ENCODE measurements around the gene KDM1A. TPM values are rescaled to one million over a fixed set of nuclear protein-coding genes. Genes with fewer than 3 reads are reported as not detected.
"Not testable (repeated sequence)": the region's sequence is repeated elsewhere in the genome, so short reads cannot be mapped to it uniquely, and the experiment has no call there.

KDM1A gene
- total RNA-seq, 1 experiment from 2014 or later, result 162 TPM

- H3K9ac ChIP-seq (ENCODE audit: low read length); H3K36me3 ChIP-seq (ENCODE audit: control insufficient read depth in 1 of 2, insufficient read depth in 2 of 2, low read length in 2 of 2); RAD21 ChIA-PET (ENCODE audit: low non-redundant PET in 1 of 2, low total read pairs in 2 of 2, uncharacterized antibody in 2 of 2, unreplicated experiment in 2 of 2); CTCF ChIA-PET; H3K4me3 ChIP-seq (replicated peaks in 1 of 2; ENCODE audit: low read depth in 1 of 2, low read length in 2 of 2); H3K79me2 ChIP-seq (ENCODE audit: insufficient read depth, low read length); H3K4me1 ChIP-seq (ENCODE audit: control insufficient read depth in 1 of 2, insufficient read depth in 2 of 2, low read length in 2 of 2); BruUV-seq (replicated peaks); ATAC-seq; H3K9me3 ChIP-seq (ENCODE audit: control insufficient read depth in 1 of 2, insufficient read depth in 1 of 2, low read depth in 1 of 2, low read length in 2 of 2); H2AFZ ChIP-seq (ENCODE audit: low read depth, low read length, poor library complexity, severe bottlenecking); H3K27ac ChIP-seq (ENCODE audit: low read depth, low read length); H4K20me1 ChIP-seq (ENCODE audit: insufficient read depth); H3K27me3 ChIP-seq (ENCODE audit: insufficient read depth, low read length); H3K9me2 ChIP-seq (ENCODE audit: insufficient read depth); intact Hi-C loops (cut with micrococcal nuclease); DNase-seq (ENCODE audit: low read depth, low spot score); H3K4me2 ChIP-seq (ENCODE audit: low read length); POLR2A ChIA-PET: not testable (repeated sequence)
Observed at GRCh38 chr1:23002218-23002617, 17.1 kb upstream of the KDM1A start.

GRCh38 chr1:23004112-23004511, 15.2 kb upstream of the KDM1A start:
- Histone ChIP-seq H3K27ac (ENCODE audit: low read depth, low read length) (no peak overlapping the region), H3K79me2 (ENCODE audit: insufficient read depth, low read length) (no peaks in the 10 kb centered on the region), H3K9me3 (ENCODE audit: control insufficient read depth in 1 of 2, insufficient read depth in 1 of 2, low read depth in 1 of 2, low read length in 2 of 2) (peaks cover 0 to 3% of the 10 kb centered on the region in 2 experiments; a peak in 1 of 4 replicates), H2AFZ (ENCODE audit: low read depth, low read length, poor library complexity, severe bottlenecking) (no peak overlapping the region), H3K9ac (ENCODE audit: low read length) (no peak overlapping the region), H3K9me2 (ENCODE audit: insufficient read depth) (no peaks in the 10 kb centered on the region), H3K36me3 (ENCODE audit: control insufficient read depth in 1 of 2, insufficient read depth in 2 of 2, low read length in 2 of 2) (no peaks in the 10 kb centered on the region), H4K20me1 (ENCODE audit: insufficient read depth) (no peaks in the 10 kb centered on the region), H3K4me2 (ENCODE audit: low read length) (no peak overlapping the region), H3K27me3 (ENCODE audit: insufficient read depth, low read length) (no peaks in the 10 kb centered on the region), H3K4me1 (ENCODE audit: control insufficient read depth in 1 of 2, insufficient read depth in 2 of 2, low read length in 2 of 2) (no peaks in the 10 kb centered on the region), H3K4me3 (replicated peaks in 1 of 2; ENCODE audit: low read depth in 1 of 2, low read length in 2 of 2) (no peak overlapping the region)
- CTCF ChIA-PET, result no interaction called here
- intact Hi-C loops (cut with micrococcal nuclease), result no loop called here
- no TSS peak for BruUV-seq (replicated peaks)
- no peak for ATAC-seq
- RAD21 ChIA-PET (ENCODE audit: low non-redundant PET in 1 of 2, low total read pairs in 2 of 2, uncharacterized antibody in 2 of 2, unreplicated experiment in 2 of 2), result no interaction called here
- TF ChIP-seq CBX3 (IDR thresholded peaks at IDR 0.05; ENCODE audit: low read depth) (no peak), SRF (IDR thresholded peaks at IDR 0.05; ENCODE audit: low read depth) (no peak), ZFX (IDR thresholded peaks at IDR 0.05) (no peak), ZNF274 (IDR thresholded peaks at IDR 0.05; ENCODE audit: low read depth, low read length) (no peak), CTCF (IDR thresholded peaks at IDR 0.05 in 2 of 3, conservative IDR thresholded peaks at IDR 0.05 in 1 of 3; ENCODE audit: borderline replicate concordance in 1 of 3, insufficient read depth in 1 of 3, low read depth in 2 of 3, low read length in 2 of 3) (no peak), TCF7L2 (IDR thresholded peaks at IDR 0.05; ENCODE audit: borderline replicate concordance, extremely low read depth, insufficient read depth, insufficient read length) (no peak), RAD21 (IDR thresholded peaks at IDR 0.05; ENCODE audit: low read depth) (no peak), CEBPB (IDR thresholded peaks at IDR 0.05; ENCODE audit: low read depth) (no peak), ZBTB33 (IDR thresholded peaks at IDR 0.05; ENCODE audit: extremely low read depth, insufficient replicate concordance, low read length) (no peak)
- TF ChIP-seq, protein P1, sequence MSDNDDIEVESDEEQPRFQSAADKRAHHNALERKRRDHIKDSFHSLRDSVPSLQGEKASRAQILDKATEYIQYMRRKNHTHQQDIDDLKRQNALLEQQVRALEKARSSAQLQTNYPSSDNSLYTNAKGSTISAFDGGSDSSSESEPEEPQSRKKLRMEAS (IDR thresholded peaks at IDR 0.05), result no peak
- no peak for DNase-seq (ENCODE audit: low read depth, low spot score)
- POLR2A ChIA-PET, result no interaction called here

- RAD21 ChIA-PET (ENCODE audit: low non-redundant PET in 1 of 2, low total read pairs in 2 of 2, uncharacterized antibody in 2 of 2, unreplicated experiment in 2 of 2); BruUV-seq (replicated peaks); H2AFZ ChIP-seq (ENCODE audit: low read depth, low read length, poor library complexity, severe bottlenecking); H3K36me3 ChIP-seq (ENCODE audit: control insufficient read depth in 1 of 2, insufficient read depth in 2 of 2, low read length in 2 of 2); H3K27ac ChIP-seq (ENCODE audit: low read depth, low read length); H3K9me2 ChIP-seq (ENCODE audit: insufficient read depth); DNase-seq (ENCODE audit: low read depth, low spot score); H3K9ac ChIP-seq (ENCODE audit: low read length); H3K79me2 ChIP-seq (ENCODE audit: insufficient read depth, low read length); intact Hi-C loops (cut with micrococcal nuclease); H4K20me1 ChIP-seq (ENCODE audit: insufficient read depth); ATAC-seq; H3K9me3 ChIP-seq (ENCODE audit: control insufficient read depth in 1 of 2, insufficient read depth in 1 of 2, low read depth in 1 of 2, low read length in 2 of 2); H3K4me1 ChIP-seq (ENCODE audit: control insufficient read depth in 1 of 2, insufficient read depth in 2 of 2, low read length in 2 of 2); H3K27me3 ChIP-seq (ENCODE audit: insufficient read depth, low read length); POLR2A ChIA-PET; CTCF ChIA-PET; H3K4me3 ChIP-seq (replicated peaks in 1 of 2; ENCODE audit: low read depth in 1 of 2, low read length in 2 of 2); H3K4me2 ChIP-seq (ENCODE audit: low read length): not testable (repeated sequence)
Observed at GRCh38 chr1:23004769-23005168, 14.5 kb upstream of the KDM1A start.
